GM12878 (cell line): ENCODE measurements around the gene FRG2B. TPM values are rescaled to one million over a fixed set of nuclear protein-coding genes. Genes with fewer than 3 reads are reported as not detected.

Experiments used
- ATAC-seq: fragments of 200-7000 bp; cut with Tn5 transposase; 3 replicates; pipeline ENCODE4 v1.9.1; 2020; ENCODE audit warnings: mild to moderate bottlenecking, moderate library complexity
- BruUV-seq: library from RNA; stranded (reverse); fragments of 400-500 nt; replicated peaks from 2 replicates; lab custom pipeline; 2021; lab: Mats Ljungman, UMichigan
- CTCF ChIA-PET: fragments of 300-600 bp; sonication (Branson Sonifier 250); formaldehyde crosslinking; extraction: SDS; loops from one replicate; lab custom pipeline; 2021; ENCODE audit warnings: inconsistent platforms; lab: Yijun Ruan, JAX
- POLR2A ChIA-PET: fragments of 350-600 bp; formaldehyde crosslinking; extraction: SDS; loops from one replicate; lab custom pipeline; 2021; ENCODE audit warnings: inconsistent platforms; lab: Charles Lee
- RAD21 ChIA-PET: fragments of 300-600 bp; sonication (Branson Sonifier 250); formaldehyde crosslinking; loops from one replicate; lab custom pipeline; 2023; ENCODE audit warnings: antibody characterized with exemption; ENCODE audit not compliant: unreplicated experiment; lab: Charles Lee
- SMC1A ChIA-PET: fragments of 300-600 bp; sonication (Branson Sonifier 250); formaldehyde crosslinking; loops from one replicate; lab custom pipeline; 2023; ENCODE audit not compliant: unreplicated experiment, uncharacterized antibody; lab: Charles Lee
- DNase-seq: peaks from one replicate; pipeline ENCODE4 v3.0.0-alpha.2; 2011; ENCODE audit warnings: low read depth, low spot score
- FAIRE-seq: peaks from 3 replicates; lab custom pipeline; 2011; peaks lifted over from hg19 to GRCh38; lab: Jason Lieb, UNC
- H2AFZ ChIP-seq: 2 replicates; pipeline ENCODE4 v1.6.0; 2011; ENCODE audit warnings: low read depth, low read length, control low read depth; ENCODE audit not compliant: control insufficient read depth
- H3K27ac ChIP-seq: 2 replicates; pipeline ENCODE4 v1.5.1; 2011; ENCODE audit warnings: control low read depth; ENCODE audit not compliant: control insufficient read depth, insufficient read depth
- H3K27me3 ChIP-seq, 2 experiments: replicated peaks in 1 of 2; 2 replicates each; pipeline versions ENCODE4 v1.6.0 to v1.6.1; 2011; ENCODE audit warnings: low read length in 1 of 2; ENCODE audit not compliant: control insufficient read depth in 2 of 2, insufficient read depth in 2 of 2
- H3K36me3 ChIP-seq, 2 experiments: 2 replicates each; pipeline ENCODE4 v1.5.1; 2011; ENCODE audit warnings: low read length in 1 of 2; ENCODE audit not compliant: control insufficient read depth in 2 of 2, insufficient read depth in 2 of 2
- H3K4me1 ChIP-seq: 2 replicates; pipeline ENCODE4 v1.6.1; 2011; ENCODE audit warnings: mild to moderate bottlenecking, low read length, moderate library complexity, mixed read lengths; ENCODE audit not compliant: control insufficient read depth, insufficient read depth
- H3K4me2 ChIP-seq: 2 replicates; pipeline ENCODE4 v1.6.0; 2011; ENCODE audit warnings: control low read depth; ENCODE audit not compliant: control insufficient read depth, insufficient read depth
- H3K4me3 ChIP-seq: fragments of 200-600 bp; sonication (generic); 2 replicates; pipeline ENCODE4 v1.5.1; 2016
- H3K79me2 ChIP-seq: 2 replicates; pipeline ENCODE4 v1.6.0; 2011; ENCODE audit warnings: low read length; ENCODE audit not compliant: control insufficient read depth, insufficient read depth
- H3K9ac ChIP-seq: 2 replicates; pipeline ENCODE4 v1.8.0; 2011; ENCODE audit warnings: low read length, control low read depth, mixed read lengths; ENCODE audit not compliant: control insufficient read depth, insufficient read depth
- H3K9me3 ChIP-seq: replicated peaks from 3 replicates; pipeline ENCODE4 v1.5.1; 2011; ENCODE audit warnings: mild to moderate bottlenecking, low read length; ENCODE audit not compliant: control insufficient read depth, insufficient read depth
- H4K20me1 ChIP-seq: 2 replicates; pipeline ENCODE4 v1.6.0; 2011; ENCODE audit not compliant: control insufficient read depth, insufficient read depth
- CHD4 ChIP-seq: fragments of 200-600 bp; sonication (generic); IDR thresholded peaks from 2 replicates; pipeline ENCODE4 v1.6.1; 2016; ENCODE audit warnings: mild to moderate bottlenecking
- CUX1 ChIP-seq: IDR thresholded peaks from 2 replicates; pipeline ENCODE4 v1.6.1; 2012; ENCODE audit warnings: improper control_type of control experiment, low read depth, low read length; ENCODE audit not compliant: insufficient replicate concordance
- IKZF2 ChIP-seq, 2 experiments: fragments of 450-650 bp; IDR thresholded peaks; 2 replicates each; pipeline ENCODE4 v1.6.1; 2017; ENCODE audit warnings: mild to moderate bottlenecking in 2 of 2, moderate library complexity in 2 of 2
- KLF5 ChIP-seq: fragments of 450-650 bp; IDR thresholded peaks from 2 replicates; pipeline ENCODE4 v1.6.1; 2014; ENCODE audit warnings: mild to moderate bottlenecking; ENCODE audit not compliant: partially characterized antibody
- RELA ChIP-seq: fragments of 450-650 bp; IDR thresholded peaks from 2 replicates; pipeline ENCODE4 v1.8.0; 2014; ENCODE audit warnings: borderline replicate concordance; ENCODE audit not compliant: partially characterized antibody
- RFX5 ChIP-seq: IDR thresholded peaks from 2 replicates; pipeline ENCODE4 v1.6.1; 2011; ENCODE audit warnings: low read depth, low read length, improper control_type of control experiment
- SUZ12 ChIP-seq: fragments of 200-600 bp; sonication (generic); IDR thresholded peaks from one replicate; pipeline ENCODE4 v1.6.1; 2018; ENCODE audit warnings: antibody characterized with exemption, mild to moderate bottlenecking; ENCODE audit not compliant: unreplicated experiment
- TCF3 ChIP-seq: IDR thresholded peaks from 2 replicates; pipeline ENCODE4 v1.6.1; 2012; ENCODE audit warnings: low read depth, mild to moderate bottlenecking, low read length, borderline replicate concordance; ENCODE audit not compliant: insufficient read depth
- ZBTB11 ChIP-seq: fragments of 450-650 bp; formaldehyde crosslinking; IDR thresholded peaks from 2 replicates; pipeline ENCODE4 v1.5.0; 2022; ENCODE audit warnings: mild to moderate bottlenecking, missing genetic modification characterization
- WGBS: methylation state at CpG from one replicate; pipeline ENCODE4 v1.1.6; 2016; ENCODE audit warnings: low lambda C conversion rate; ENCODE audit not compliant: insufficient replicate concordance, insufficient coverage; ENCODE audit errors: missing lambda C conversion rate; 5-methylcytosine and 5-hydroxymethylcytosine counted together
- in situ Hi-C: fragments of 300-500 bp; cut with MboI; formaldehyde crosslinking; loops from 9 replicates; pipeline ENCODE4 v1.14.3; 2018; ENCODE audit warnings: mixed read lengths
- intact Hi-C: fragments of 100-400 bp; cut with micrococcal nuclease; formaldehyde crosslinking; loops from one replicate; pipeline ENCODE4 v1.14.2; 2022; ENCODE audit not compliant: unreplicated experiment
- polyA plus RNA-seq, 11 experiments: library from polyadenylated mRNA; depleted of rRNA in 4 of 11; unstranded in 6 of 11; stranded (reverse) in 5 of 11; fragments of >200 nt; fragmentation: Nextera tagmentation in 4 of 11; fragmentation: Illumina TruSeq in 1 of 11; extraction: Ambion mirVana in 4 of 11; extraction: Trizol in 1 of 11; gene quantifications; 1 replicate in 1 of 11; 2 replicates in 10 of 11; pipeline versions ENCODE4 v1.2.1 to v1.2.3, GENCODE V29; 2011 to 2016; ENCODE audit warnings: inconsistent platforms in 2 of 11, missing spikeins in 2 of 11, low read depth in 1 of 11
- total RNA-seq, 4 experiments: library from RNA; depleted of rRNA in 3 of 4; stranded (reverse); fragments of >200 nt in 3 of 4; fragmentation: Illumina TruSeq in 1 of 4; extraction: Trizol in 1 of 4; gene quantifications; 2 replicates each; pipeline versions ENCODE4 v1.2.1 to v1.2.3, GENCODE V29; 2013 to 2021

FRG2B gene
- total and polyA plus RNA-seq, 10 of the 15 experiments (the other 5 are each of a cell fraction or from before 2014, with no cell fraction given) = not detected

DNA sequence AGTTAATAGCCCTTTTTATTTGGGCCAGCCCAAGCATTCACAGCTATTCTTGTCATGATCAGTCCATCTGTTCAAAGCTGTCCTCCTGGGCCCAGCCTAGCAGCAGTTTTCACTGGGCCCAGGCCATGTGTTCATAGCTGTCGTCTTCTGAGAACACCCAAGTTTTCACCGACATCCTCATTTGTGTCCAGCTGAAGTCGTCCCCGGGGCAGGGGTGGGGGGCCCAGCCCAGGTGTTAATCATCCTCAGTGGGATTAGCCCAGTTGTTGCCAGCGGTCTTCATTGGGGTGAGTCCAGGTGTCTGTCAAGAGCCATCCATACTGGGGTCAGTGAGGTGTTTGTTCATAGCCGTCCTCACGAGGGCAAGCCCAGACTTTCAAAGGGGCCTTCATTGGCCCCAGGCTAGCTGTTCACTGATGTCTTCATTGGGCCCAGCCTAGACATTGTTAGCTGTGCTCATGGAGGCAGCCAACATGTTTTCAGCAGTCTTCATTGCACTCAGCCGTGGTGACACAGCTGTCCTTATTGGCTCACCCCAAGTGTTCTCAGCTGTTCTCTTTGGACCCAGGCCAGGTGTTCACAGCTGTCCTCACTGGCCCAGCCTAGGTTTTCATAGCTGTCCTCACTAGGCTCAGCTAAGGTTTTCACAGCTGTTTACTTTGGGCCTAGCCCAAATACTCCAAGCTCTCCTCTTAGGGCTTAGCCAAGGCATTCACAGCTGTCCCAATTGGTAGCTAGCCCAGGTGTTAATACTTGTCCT lies 10.0 kb downstream of the FRG2B start (continued):
- TF ChIP-seq CUX1 = no peak
- no peak for TF ChIP-seq RFX5

DNA sequence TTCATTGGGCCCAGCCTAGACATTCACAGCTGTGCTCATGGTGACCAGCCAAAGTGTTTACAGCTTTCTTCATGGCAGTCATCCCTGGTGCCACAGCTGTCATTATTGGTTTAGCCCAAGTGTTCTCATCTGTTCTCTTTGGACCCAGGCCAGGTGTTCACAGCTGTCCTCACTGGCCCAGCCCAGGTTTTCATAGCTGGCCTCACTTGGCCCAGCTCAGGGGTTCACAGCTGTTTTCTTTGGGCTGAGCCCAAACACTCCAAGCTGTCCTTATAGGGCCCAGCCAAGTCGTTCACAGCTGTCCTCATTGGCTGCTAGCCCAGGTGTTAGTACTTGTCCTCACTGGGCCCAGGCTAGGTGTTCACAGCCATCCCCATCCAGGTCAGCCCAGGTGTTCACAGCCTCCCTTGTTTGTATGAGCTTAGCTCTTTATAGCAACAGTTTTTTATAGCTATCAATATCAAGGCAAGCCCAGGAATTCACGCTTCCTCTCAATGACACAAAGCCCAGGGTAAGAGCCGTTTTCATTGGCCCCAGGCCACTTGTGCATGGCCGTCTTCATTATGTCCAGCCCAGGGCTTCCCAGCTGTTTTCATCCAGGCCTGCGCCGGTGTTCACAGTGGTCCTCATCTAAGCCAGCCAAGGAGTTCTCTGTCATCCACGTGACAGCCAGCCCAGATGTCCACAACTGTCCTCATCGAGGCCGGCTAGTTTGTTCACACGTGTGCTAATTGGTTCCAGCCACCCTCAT lies 11.6 kb downstream of the FRG2B start:
- Histone ChIP-seq H3K4me3 (no peak overlapping the region), H3K27ac (no peak overlapping the region), H3K36me3 (no peaks in the 10 kb centered on the region), H3K4me1 (no peaks in the 10 kb centered on the region), H3K79me2 (no peaks in the 10 kb centered on the region), H3K27me3 (no peaks in the 10 kb centered on the region; a peak in 1 of 4 replicates), H3K9me3 (no peaks in the 10 kb centered on the region; the same call in 2 of the 3 replicates), H4K20me1 (no peaks in the 10 kb centered on the region), H2AFZ (no peak overlapping the region), H3K9ac (no peak overlapping the region), H3K4me2 (no peak overlapping the region)
- in situ Hi-C loops = no loop called here
- no TSS peak for BruUV-seq
- ATAC-seq (no peak), FAIRE-seq (no peak), DNase-seq (no peak)
- ChIA-PET RAD21 (no interaction called here), POLR2A (no interaction called here), SMC1A (interaction anchor here (1.6 kb wide), 1 partner anchor 122 kb away, joined by 3 read pairs; no protein-coding TSS in a partner anchor), CTCF (no interaction called here)
- WGBS = 59% methylated on average over 10 of the region's 10 CpGs
- intact Hi-C loops = no loop called here
- TF ChIP-seq IKZF2 (IDR thresholded peaks at IDR 0.05) (no peak), TCF3 (no peak), KLF5 (no peak), SUZ12 (no peak), RELA (no peak), ZBTB11 (CRISPR knock-in tag) (no peak), CHD4 (no peak)
